Measurements from ENCODE around the gene NDUFC2. TPM values are rescaled to one million over a fixed set of nuclear protein-coding genes. Genes with fewer than 3 reads are reported as not detected.
"Not testable (repeated sequence)": the region's sequence is repeated elsewhere in the genome, so short reads cannot be mapped to it uniquely, and the experiment has no call there.

The NDUFC2 gene
- total RNA-seq, 1 donor from 2014 or later, result 57.5 TPM

DNA sequence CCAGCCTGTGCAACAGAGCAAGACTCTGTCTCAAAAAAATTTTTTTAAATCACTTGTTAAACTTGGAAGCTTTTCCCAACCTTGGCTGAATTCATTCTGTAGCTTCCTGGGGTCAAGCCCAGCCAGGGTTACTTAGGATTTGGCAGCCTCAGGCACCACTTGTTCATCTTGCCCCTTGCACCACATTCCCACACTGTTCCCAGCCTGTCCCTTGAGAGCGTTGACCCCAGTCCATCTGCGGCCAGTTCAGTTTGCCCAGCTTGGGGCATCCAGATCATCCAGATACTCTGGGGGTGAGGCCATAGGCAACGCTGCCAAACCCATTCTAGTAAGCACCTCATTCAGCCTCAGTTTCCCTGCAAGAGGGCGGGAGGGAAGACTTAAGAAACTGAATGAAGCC is 24.7 kb downstream of the NDUFC2 start:
- no peak for DNase-seq (ENCODE audit: low spot score)

DNA sequence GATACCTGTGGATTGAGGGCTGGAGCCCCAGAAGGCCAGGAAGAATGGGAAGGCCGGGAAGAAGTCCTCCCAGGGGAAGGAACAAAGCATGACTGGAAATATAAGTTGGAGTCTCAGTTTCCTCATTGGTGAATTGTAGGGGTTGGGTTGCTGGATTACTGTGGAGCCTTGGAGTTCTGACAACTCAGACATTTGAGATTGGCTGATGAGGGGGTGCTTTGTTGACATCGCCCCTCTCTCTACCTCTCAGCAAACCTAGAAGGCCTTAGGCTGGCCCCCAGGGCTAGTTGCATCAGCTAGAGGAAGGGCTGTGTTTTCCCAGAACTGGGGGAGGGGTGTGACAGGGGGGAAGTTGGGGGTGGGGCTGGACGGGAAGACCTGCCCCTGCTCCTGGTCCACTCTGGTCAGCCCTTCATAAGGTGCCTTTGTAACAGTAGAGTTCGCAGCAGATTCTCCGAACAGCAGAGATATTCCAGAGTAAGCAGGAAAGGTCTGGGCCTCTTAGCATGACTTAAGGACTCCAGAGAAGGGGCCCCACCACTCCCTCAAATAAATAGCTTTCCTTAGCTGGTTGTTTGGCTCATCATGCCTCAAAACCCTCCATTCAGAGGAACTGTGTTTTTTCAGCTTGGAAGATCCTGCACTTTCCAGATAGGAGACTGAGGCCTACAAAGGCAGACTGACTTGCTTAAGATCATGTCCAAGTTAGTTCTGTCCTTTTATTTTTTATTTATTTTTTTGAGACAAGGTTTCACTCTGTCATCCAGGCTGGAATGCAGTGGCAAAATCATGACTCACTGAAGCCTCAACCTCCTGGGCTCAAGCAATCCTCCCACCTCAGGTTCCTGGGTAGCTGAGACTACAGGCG is 28.5 kb downstream of the NDUFC2 start:
- peak; percentile 83 for DNase-seq (ENCODE audit: low spot score)

DNA sequence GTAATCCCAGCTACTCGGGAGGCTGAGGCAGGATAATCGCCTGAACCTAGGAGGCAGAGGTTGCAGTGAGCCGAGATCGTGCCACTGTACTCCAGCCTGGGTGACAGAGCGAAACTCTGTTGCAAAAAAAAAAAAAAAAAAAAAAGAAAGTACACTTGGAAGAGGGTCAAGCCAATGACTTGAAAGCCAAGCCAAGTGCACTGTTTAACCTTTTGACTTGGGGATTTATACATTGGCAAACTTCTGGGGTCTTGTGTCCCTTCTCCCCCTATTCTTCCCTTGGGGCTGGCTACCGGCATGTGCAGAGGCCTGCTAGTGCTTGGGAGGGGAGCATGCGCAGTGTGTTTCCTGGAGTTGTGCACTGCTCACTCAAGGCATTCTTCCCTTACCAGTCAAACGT is 30.3 kb downstream of the NDUFC2 start:
- DNase-seq (ENCODE audit: low spot score), result no peak

DNA sequence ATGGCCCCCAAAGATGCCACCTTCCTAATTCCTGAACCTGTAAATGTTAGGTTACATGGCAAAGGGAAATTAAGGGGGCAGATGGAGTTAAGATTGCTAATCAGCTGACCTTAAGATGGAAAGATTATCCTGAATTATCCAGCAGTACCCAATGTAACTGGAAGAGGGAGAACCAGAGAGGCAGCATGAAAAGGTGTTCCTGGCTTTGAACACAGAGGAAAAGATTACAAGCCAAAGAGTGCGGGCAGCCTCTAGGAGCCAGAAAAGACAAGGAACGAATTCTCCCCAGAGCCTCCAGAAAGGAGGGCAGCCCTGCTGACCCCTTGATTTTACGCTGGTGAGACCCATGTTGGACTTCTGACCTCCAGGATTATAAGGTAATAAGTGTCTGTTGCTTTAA is 31.1 kb downstream of the NDUFC2 start:
- DNase-seq (ENCODE audit: low spot score), result no peak

DNA sequence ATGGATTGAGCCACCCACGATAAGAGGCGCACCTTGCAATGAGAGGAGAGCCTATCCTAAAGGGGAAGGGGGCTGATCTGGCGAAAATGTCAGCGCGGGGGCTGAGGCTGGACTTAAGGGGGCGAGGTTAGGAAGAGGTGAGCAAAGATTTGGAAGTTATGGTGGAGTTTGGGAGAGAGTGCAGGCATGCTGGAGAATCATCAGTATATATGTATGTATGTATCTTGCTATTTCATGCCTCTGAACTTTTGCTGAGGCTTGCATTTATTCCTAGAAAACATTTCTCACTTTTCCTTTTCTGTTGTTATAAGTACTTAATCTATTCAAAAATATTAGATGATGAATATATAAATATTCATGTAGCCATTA is 33.2 kb downstream of the NDUFC2 start:
- no peak for DNase-seq (ENCODE audit: low spot score)

DNA sequence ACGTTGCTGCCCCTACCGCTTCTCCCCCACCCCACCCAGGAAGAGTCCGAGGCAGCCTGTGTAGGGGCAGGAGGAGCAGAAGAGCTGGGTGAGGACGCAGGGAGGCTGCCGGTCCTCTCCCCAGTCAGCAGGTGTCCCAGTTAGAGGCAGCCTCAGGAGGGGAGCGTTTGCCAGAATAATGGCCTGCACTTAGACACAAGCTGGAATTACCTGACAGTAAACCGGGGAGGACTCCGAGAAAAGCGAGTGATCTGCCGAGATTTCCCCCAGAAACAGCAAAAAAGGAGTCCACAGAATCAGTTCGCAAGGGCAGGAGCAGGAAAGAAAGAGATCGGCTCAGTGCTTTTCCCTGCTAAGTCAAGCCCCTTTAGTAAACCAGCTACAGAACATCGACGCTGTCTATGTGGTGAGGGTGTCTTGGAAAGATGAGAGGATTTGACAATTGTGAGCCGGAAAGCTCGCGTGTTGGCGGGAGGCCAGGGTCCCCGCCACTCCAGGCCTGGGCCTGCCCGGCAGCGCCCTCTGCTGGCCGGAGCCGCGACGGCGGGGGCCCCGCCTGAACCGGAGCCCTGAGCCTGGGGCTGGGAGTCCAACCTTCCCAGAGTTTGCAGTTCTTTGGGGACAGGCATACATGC is 33.7 kb downstream of the NDUFC2 start:
- DNase-seq (ENCODE audit: low spot score), result peak; percentile 77

DNA sequence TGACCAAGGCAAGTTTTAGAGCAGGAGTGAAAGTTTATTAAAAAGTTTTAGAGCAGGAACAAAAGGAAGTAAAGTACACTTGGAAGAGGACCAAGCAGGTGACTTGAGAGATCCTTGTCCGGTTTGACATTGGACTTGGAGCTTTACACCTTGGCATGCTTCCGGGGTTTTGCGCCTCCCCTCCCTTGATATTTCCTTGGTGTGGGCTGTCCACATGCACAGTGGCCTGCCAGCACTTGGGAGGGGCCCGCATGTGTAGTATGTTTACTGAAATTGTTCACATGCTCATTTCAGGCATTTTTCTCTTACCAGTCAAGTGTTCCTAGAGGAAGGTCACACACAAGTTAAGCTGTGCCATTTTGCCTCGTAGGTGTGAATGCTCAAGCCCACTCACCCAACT is 35.0 kb downstream of the NDUFC2 start:
- DNase-seq (ENCODE audit: low spot score), result no peak

DNA sequence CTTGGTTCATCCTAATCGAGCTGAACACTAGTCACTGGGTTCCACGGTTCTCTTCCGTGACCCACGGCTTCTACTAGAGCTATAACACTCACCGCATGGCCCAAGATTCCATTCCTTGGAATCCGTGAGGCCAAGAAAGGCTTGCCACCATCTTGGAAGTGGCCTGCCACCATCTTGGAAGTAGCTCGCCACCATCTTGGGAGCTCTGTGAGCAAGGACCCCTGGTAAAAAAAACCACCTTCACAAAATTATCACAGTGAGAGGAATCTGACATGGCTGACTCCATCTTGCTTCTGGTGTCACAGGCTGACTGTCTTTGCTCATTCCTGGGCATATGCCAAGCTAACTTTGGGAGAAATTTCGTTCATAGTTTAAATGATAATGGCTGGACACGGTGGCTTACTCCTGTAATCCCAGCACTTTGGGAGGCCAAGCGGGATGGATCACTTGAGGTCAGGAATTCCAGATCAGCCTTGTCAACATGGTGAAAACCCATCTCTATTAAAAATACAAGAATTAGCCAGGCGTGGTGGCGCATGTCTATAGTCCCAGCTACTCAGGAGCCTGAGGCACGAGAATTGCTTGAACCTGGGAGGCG is 37.7 kb downstream of the NDUFC2 start:
- DNase-seq (ENCODE audit: low spot score), result no peak

DNA sequence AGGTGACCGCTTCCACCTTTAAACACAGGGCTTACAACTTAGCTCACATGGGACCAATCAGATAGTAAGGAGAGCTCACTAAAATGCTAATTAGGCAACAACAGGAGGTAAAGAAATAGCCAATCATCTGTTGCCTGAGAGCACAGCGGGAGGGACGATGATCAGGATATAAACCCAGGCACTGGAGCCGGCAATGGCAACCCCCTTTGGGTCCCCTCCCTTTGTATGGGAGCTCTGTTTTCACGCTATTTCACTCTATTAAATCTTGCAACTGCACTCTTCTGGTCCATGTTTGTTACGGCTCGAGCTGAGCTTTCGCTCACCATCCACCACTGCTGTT is 38.3 kb downstream of the NDUFC2 start:
- not testable (repeated sequence) for DNase-seq (ENCODE audit: low spot score)

DNA sequence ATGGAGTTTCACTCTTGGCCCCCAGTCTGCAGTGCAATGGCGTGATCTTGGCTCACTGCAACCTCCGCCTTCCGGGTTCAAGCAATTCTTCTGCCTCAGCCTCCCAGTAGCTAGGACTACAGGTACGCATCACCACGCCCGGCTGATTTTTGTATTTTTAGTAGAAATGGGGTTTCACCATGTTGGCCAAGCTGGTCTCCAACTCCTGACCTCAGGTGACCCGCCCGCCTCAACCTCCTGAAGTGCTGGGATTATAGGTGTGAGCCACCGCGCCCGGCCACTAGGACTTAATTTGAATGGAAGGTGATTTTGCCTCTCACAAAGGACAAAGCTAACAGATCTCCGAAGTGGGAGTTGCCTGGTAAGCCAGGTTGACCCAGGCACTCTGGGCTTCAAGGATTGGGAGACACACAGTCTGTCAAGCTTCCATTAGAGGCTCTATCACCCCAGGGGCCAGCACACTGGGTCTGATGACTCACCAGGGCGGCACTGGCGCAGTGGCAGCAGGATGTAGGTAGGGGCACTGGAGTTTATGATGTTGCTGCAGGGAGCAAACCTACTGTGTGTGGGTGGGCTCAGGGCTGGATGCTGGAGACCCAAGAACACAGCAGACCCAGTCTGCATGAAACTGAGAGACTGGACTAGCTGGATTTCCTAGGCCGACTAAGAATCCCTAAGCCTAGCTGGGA is 38.8 kb downstream of the NDUFC2 start:
- no peak for DNase-seq (ENCODE audit: low spot score)

DNA sequence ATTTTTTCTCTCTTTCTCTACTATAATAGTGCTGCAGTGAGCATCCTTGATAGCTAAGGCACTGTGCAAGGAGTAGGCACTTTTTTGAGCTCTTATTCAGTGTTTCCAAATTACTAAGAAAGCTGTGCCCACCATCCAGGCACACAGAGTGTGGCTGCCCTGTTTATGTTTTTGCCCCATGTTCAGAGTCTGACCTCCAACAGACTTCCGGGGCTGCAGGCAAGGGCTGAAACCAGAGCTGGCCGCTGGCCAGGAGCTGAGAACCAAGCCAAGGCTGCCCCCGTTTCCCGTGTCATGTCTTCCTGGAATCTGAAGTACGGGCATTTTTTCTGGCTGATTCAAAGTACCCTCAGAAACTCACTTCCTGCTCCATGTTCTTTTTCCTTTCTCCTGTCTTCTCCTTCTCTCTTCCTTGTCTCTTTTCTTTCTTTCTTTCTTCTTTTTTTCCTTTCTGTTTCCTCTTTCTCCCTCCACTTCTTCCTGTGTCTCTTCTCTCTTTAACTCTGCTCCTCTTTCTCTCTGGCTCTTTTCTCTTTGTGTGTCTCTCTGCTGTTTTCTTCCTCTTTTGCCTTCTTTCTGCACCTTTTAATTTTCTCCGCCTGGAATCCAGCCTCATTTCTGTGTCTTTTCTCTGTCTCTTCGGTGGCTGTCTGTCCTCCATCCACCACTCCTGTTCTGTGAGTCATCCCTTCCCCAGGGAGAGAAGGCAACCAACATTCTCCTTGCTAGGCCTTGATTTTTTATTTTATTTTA is 39.6 kb downstream of the NDUFC2 start:
- peak; percentile 79 for DNase-seq (ENCODE audit: low spot score)

DNA sequence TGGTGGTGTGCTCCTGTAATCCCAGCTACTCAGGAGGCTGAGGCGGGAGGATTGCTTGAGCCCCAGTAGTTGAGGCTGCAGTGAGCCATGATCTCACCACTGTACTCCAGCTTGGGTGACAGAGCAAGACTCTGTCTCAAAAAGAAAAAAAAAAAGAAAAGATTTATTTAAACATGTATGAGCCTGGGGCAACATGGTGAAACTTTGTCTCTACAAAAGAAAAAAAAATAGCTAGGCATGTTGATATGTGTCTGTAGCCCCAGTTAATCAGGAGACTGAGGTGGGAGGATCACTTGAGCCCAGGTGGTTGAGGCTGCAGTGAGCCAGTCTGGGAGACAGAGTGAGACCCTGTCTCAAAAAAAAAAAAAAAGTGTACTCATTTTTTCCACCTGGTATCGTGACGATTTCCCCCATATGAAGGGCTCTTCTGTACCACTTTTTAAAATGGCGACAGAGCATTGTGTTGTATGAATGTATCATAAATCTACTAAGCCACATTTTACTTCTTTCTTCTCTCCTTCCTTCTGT is 40.2 kb downstream of the NDUFC2 start:
- no peak for DNase-seq (ENCODE audit: low spot score)

DNA sequence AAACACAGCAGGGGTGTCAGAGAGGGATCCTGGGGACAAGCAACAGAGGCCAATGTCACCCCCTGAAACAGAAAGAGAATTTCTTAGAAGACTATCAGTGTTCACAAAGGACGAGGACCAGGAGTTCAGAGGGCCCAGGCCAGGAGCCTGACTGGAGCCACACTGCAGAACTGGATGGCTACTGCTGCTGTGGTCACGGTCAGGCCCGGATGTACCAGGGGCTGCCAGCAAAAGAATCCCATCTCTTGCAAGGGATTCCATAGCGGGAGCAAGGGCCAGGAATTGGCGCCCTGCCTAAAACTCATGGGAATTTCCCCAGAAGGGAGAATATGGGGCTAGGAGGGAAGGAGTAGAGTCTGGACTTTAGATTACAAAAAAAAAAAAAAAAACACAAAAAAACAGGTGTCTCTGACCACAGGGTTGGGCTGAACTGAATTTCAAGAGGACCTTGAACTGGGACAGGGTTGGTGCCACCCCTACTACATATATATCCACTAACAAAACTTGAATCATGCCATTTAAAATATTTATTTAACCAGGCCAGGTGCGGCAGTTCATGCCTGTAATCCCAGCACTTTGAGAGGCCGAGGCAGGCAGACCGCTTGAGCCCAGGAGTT is 40.9 kb downstream of the NDUFC2 start:
- DNase-seq (ENCODE audit: low spot score), result peak; percentile 33

DNA sequence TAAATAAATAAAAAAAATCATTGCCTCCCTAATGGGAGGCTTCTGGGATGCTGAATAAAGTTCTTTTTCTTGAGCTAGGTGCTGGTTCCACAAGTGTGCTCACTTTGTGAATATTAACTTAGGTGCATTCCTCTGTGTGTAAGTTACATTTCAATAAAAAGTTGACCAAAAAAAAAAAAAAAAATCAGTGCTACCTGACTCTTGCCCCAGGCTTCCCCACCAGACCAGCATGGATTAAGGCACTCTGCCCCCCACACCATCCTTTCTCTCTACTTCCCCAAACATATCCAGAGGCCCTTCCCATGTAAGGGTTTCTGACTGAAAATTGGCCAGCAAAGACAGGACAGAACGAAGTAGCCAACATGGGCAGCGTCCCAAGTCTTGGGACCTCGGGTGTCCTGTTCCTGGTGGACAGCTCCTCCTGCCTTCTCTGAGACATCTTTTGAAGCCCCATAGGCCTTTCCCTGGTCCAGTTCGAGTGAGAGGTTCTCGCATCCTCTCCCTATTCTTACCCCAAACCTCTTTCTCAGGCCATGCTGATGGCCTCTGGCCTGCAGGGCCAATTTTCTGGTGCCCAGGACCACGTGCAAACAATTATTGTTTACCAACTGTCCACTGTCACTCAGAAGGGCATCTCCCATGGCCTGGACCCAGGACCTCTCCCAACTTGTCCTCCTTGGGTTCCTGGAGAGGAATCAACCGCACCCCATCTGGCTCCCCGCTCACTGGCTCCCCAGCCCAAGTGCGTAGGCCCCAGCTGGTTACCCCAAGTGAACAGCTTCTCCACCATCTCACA is 41.6 kb downstream of the NDUFC2 start:
- no peak for DNase-seq (ENCODE audit: low spot score)

DNA sequence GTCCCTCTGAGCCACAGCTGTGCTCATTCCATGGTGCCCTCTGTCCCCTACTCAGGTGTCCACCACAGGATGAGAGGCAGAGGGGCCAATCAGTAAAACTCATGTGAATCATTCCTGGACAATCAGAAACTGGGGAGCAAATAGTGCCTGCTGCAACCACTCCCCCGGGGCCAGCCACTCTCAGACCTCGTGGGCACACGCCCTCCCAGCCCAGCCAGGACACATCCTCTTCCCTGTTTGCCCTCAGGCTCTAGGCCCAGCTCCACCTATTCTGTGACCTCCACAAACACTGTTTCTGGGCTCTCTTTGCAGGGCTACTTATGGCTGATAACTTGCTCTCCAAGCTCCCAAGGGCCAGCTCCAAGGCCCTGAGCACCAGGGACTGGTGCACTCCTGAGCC is 42.6 kb downstream of the NDUFC2 start:
- no peak for DNase-seq (ENCODE audit: low spot score)

DNA sequence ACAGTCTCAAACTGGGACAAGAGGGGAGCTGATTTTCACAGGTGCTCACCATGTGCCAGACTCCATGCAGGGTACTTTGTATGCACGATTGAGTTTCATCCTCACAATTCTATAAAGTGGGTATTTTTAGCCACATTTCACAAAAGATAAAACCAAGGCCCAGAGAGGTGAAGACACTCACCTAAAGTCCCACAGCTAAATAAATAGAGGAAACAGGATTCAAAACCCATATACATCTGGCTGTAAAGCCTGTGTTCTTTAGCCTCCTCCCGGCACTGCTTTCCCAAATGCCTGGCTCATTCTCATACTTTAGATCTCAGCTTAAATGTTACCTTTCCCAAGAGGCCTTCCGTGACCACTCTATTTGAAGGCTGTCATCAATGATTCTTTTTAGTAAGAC is 43.3 kb downstream of the NDUFC2 start:
- no peak for DNase-seq (ENCODE audit: low spot score)

DNA sequence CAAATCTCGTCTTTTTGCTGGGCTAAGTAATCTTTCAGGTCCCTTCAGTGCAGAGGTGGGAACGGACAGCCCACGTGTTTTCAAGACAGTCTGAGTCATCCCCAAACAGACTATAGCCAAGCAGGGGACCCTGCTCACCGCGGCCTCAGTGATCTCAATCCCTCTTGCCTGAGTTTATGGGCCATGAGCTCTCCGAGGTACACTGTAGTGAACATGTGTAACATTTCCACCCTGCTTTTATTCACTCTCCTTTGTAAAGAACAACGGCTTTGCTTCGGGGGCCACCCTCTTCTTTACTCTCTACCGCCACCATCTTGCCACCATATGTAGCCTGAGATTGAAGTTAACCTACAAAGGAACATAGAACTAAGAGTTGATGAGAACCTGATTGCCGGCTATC is 45.0 kb downstream of the NDUFC2 start:
- DNase-seq (ENCODE audit: low spot score), result no peak

DNA sequence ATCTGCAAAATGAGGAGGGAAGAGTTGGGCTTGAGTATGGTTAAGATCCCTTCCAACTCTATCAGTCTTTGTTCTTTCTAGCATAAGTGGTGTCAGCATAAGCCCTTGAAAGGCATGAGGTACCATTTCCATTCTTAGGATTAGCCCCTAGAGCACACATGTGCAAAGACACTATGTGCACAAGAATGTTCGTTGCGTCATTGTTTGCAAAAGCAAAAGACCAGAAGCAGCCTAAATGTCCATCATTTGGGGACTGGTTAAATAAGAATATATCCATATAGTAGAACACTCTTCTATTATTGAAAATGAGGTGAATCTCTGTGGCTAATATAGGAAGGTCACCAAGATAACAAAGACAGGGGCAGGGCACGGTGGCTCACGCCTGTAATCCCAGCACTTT is 46.6 kb downstream of the NDUFC2 start:
- DNase-seq (ENCODE audit: low spot score), result no peak

DNA sequence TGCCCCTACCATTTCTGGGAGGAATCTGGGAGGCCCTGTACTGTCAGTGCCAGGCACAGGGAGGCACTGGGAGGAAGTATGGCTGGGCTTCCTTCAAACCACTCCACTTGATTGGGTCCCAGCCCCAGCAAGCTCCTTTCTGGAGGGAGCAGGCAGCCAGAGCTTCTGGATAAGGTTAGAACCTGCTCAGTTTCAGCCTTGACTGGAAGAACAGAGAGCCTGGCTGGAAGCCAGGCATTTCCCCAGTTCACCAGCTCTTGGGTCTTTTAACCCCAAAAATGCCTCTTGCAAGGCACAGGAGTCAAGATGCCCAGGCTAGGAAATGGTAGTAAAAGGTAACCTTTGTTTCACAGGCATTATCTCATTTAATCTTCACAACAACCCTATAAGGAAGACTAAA is 47.6 kb downstream of the NDUFC2 start:
- DNase-seq (ENCODE audit: low spot score), result peak; percentile 38

DNA sequence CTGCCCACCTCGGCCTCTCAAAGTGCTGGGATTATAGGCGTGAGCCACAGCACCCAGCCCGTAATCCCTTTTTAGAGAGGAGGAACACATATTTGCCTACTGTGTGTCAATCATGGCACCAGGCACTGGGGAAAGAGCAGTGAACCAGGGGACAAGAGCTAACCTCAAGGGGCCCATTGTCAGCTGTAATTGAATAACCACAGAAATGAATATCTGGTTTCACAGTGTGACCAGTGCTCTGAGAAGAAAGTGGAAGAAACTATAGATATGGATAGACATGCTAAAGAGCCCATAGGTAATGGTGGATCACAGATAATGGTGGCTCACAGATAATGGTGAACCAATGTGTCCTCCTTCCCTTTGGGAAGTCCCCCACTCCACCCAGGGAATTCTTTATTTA is 48.0 kb downstream of the NDUFC2 start:
- no peak for DNase-seq (ENCODE audit: low spot score)
